GM19452 (cell line): ENCODE data around the gene C1QTNF12.
A peak's percentile ranks its signal among the peaks of the same experiment; 100 is the strongest.

ENCODE experiments used
- ATAC-seq: cut with Tn5 transposase; IDR thresholded peaks from one replicate; pipeline ENCODE4 v1.9.1; 2021; ENCODE audit not compliant: unreplicated experiment

The C1QTNF12 gene

DNA sequence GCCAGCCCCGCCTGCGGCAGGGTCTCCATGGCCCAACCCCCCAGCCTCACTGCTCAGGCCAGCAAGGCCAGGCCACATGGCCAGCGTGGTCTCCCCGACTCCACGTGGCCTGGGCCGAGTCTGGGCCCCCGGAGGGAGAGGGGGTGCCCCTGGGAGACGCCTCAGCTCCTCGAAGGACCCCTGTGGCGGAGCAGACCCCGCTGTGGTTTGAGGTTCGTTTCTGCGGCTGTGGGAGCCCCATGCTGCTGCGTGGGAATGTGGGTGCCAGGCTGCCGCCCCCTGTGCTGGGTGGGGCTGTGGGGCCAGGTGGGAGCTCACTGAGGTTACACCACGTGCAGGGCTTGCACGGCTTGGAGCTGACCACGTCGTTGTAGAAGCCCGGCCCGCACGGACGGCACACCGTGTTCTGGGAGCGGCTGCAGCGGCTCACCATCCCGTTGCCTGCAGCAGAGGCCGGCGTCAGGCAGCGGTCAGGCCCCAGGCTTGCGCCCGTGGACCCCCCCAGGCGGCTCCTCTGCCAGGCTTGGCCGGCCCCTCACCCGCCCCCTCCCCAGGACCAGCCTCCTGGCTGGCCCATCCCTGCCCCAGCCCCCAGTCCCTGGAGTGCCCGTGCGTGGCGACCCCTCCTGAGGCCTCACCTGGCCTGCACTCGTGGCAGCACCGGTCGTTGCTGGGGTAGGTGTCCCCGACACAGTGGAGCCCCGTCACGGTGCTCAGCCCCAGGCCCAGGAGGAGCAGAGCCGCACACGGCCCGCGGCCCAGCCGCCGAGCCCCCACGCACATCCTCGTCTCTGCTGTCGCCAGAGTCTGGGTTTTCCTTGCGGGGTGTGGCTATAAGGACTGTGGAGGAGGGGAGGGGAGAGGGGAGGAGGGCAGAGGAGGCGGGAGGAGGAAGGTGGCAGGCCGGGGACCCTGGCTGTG, 32.9 kb downstream of the C1QTNF12 start, which contains the start of gene TNFRSF4:
TNFRSF4 (minus strand) TSS at position 809 of the 921 bp plus-strand sequence; CDS start at position 783, 26 bp downstream.
- no peak for ATAC-seq

DNA sequence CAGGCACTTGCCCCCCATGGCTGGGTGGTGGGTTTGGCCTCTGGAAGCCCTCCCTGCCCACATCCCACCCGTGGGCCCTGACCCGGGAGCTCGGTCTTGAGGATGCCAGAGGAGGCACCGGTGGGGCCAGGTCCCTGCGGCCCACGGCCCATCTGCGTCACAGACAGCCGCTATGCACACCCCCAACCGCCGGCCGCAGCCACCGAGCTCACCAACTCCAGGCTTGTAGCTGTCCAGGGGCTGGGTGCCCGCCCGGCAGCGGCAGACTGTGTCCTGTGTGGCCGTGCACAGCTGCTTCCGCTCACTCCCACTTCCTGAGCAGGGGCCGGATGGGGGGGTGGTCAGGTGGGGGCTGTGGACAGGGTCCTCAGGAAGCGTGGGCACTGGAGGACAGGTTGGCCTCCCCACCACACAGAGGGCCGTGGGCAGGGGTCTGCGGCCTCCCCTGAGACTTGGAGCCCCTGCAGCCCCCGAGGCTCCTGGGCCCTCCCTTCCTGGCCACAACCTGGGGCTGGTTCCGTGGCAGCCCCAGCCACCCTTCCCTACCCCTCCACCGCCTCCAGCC, 33.7 kb downstream of the C1QTNF12 start:
- ATAC-seq = no peak

DNA sequence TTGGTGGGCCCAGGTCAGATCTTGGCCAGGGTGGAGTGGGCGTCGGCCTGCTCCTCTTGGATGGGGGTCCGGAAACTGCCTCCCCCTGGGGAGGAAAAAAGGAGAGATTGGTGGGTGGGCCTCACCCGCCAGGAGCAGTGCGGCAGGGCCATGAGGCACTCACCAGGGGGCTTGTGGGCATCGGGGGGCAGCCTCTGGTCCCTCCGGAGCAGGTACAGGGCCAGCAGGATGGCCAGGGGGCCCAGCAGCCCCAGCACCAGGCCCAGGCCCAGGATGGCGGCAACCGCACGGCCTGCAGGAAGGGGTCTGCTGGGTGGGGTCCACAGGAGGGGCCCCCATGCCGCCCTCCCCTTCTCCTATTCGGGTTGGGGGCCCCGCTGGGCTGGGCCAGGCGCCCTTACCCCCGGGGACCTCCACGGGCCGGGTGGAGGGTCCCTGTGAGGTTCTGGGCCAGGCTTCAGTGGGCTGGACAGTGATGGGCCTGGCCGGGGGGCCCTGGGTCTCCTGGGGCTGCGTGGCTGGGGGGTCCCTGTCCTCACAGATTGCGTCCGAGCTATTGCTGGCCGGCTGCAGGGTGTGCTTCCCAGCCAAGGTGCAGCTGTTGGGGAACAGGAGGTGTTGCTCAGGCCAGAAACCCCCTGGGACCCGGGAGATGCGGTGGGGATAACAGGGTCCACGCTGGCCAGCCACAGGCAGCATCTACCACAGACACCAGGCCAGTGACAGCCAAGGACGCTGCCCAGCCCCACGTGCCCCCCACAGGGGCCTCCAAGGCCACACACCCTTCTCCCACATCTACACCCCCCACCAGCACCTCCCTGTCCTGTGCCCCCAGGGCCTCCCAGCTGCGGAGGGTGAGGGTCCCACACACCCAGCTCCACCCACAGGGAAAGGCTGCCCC, 34.7 kb downstream of the C1QTNF12 start:
- no peak for ATAC-seq

DNA sequence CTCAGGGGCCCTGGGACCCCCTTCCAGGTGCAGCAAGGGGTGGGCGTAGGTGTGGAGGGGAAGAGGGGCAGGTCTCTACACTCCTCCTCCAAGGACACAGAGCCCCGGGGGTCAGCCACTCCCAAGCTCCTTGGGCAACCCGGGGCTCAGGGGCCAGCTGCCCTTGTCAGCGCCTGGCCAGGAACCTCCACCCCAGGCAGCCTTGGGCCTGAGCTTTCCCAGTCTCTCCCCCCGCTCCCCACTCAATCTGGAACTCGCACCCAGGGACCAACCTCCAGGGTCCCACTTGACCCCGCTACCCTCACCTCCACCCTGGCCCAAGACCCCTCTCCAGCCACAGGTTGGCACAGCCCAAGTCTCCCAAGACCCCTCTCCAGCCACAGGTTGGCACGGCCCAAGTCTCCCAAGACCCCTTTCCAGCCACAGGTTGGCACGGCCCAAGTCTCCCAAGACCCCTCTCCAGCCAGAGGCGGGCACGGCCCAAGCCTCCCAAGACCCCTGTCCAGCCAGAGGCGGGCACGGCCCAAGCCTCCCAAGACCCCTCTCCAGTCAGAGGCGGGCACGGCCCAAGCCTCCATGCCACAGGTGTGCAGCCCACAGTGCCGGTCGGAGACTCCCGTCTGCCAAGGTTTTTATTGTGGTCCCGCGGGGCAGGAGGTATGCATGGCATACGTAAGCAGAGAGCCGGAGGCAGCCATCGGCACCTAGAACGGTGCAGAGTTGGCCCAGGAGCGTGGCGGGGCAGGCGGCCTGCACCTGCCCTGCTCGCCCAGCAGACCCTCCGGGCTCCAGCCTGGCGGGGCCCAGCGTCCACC, 35.6 kb downstream of the C1QTNF12 start:
- ATAC-seq = no peak

DNA sequence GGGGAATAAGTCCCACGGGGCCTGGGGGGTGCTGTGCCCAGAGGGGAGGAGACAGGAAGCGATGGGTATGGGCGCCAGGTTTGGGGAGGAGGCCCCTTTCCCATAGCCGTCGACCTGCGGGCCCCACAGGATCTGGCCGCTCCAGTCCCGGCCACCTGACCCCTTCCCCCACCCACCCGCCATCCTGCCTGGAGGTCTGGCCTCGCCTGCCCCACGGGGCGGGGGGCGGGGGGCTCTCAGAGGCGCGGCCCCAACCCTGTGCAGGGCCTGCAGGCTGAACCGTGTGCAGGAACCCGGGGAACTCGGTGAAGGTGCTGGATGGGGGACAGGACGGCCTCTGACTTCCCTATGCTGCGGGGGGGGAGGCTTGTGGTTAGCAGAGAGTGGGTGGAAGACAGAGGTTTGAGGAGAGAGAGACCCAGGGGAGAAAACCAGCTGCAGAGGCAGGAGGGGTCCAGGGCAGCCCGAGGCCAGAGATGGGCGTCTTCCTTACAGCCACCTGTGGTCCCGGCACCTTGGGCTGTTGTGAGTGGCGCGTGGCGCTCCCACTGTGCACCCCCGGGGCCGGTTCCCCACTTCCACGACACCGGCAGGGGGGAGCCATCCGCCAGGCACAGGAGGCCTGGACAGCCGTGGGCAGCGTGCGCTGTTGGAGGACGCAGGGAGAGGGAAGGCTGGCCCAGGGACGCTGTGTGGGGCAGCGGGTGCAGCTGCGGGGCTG, 37.6 kb downstream of the C1QTNF12 start:
- ATAC-seq = no peak

DNA sequence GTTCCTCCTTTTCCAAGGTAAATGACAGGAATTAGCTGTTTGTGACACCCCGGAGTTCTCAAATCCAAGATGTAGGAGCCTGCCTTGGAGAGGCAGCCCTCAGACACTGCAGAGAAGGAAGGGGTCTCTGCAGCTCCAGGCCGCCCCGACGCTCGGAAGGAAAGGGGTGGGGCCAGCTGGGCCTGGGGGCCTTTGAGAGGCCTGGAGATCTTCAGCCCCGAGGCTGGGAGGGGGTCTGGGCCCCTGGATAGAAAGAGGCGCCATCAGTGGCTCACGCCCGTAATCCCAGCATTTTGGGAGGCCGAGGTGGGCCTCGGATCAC, 39.0 kb downstream of the C1QTNF12 start:
- ATAC-seq = no peak

DNA sequence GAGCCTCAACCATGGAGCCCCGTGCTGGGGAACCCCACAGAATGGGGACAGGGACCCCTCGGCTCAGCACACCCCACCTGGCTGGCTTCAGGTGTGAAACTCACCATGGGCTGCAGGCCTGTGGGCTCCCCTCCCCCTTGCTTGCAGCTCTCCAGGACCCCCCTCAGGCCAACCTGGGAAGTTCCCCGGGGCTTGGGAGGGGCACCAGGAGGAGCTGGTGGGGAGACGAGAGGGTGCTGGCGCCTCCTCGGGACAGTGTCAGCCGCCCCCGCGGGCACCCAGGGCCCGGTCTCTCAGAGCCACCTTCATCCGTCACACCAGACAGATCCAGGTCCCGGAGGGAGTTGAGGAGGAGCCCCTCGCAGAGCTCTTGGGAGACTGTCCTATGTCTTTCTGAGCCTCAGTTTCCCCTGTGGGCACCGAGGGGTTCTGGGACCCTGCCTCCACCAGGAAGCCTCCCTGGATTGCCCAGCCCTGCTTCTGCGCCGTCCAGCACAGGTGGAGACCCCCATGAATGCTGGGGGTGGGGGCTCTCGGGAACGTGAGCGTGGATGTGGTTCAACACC, 39.5 kb downstream of the C1QTNF12 start:
- no peak for ATAC-seq

DNA sequence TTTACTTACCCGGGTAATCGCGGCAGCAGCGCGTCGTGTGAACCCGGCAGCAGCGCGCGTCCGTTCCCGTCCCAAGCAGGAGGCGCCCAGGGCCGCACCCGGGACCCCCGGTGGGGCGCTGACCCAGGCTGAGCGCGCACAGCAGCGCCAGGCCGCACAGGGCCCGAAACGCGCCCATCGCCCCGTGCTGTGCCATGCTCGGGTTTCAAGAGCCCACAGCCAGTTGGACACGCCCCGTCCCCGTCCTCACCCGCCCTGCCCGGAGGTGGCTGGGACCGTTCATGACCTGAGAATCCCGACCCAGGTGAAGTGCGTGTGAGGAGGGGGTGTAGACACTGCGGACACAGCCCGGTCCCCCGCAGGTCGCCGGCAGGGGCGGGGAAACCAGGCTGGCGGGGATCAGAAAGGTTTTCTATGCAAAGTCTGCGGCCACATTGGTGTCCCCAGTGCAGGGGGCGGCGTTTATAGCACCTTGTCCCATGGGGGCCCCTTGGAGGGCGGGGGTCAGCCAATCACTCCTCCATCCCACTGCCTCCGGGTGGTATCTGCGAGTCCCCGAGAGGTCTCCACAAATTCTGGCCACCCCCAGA, 40.1 kb downstream of the C1QTNF12 start, which contains the start of gene TNFRSF18:
TNFRSF18 (minus strand) TSS at position 217 of the 590 bp plus-strand sequence; CDS start at position 196, 21 bp downstream.
- no peak for ATAC-seq

DNA sequence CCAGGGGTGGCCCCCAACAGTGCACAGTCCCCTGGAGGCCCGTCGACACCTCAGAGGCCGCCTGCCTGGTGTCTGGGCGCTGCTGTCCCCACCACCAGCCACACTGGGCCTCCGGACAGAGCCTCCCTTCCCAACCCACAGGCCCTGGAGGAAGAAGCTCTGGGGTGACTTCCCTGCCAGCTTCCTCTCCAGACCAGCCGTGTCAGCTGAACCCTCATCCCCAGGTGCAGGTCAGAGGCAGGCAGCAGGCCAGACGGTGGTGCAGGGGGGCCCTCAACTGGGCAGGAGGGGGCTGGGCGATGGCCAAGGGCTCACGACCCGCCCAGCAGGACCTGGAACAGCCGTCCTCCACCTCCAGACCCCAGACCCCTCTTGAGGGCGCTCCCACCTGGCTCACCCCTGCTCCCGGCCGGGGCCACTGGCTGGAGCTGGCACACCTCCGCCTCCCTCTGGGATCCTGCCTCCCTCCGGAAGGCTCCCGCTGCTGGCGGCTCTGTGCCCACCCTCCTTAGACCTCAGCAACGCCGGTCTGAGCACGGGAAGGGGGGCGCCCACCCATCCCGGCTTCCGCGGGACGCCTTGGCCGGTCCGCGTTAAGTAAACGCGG, 40.6 kb downstream of the C1QTNF12 start:
- ATAC-seq = no peak

DNA sequence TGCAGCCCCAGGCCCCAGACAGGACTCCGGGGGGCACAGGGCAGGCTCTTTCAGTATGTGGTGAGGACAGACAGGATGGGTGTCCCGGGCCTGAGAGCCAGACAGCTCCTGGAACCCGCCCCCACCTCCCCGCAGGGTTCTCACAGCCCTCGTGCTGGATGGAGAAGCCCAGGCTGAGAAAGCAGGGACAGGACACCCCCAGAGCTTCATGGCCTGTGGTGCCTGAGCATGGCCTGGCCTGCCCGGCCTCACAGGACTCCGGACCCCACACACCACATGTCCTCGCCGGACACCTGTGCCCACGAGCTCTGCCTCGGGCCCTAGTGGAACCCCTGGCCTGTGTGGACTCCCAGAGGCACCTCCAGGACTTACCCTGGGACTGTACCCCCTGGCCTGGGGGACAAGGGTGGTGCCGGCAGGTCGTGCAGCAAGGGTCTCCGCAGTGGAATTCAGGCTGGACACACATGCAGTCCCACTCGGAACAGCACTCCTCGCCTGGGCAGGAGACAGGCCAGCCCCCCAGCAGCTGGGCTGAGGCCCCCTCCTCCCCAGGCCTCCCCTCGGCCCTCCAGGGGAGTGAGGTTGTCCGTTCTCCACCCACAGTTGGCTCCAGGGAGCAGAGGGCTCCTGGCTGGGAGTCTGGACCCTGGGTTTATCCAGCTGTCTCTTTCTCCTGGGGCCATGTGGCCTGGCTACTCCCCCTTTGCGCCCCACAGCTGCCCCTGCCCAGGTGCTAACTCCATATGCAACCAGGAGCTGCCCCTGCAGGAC, 41.3 kb downstream of the C1QTNF12 start:
- no peak for ATAC-seq

DNA sequence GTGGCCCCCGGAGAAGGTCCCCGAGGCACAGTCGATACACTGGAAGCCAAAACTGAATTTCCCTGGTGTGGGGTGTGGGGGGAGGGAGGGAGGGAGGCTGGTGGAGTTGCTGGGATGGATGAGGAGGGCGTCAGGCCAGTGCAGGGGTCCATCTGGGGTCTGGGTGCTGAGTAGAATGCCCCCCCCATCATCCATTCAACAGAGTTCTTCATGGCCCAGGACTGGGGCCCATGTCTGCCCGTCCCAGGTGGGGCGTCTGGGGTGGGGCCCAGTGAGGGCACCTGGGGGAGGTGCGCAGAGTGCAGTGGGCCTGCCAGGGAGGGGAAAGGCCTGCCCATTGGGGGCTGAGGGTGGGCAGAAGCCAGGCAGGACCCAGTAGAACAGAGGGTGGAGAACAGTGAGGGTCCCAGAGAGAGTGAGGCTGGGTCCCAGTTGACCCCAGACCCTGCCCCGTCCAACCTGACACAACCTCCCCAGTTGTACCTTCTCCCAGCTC, 42.0 kb downstream of the C1QTNF12 start:
- no peak for ATAC-seq

DNA sequence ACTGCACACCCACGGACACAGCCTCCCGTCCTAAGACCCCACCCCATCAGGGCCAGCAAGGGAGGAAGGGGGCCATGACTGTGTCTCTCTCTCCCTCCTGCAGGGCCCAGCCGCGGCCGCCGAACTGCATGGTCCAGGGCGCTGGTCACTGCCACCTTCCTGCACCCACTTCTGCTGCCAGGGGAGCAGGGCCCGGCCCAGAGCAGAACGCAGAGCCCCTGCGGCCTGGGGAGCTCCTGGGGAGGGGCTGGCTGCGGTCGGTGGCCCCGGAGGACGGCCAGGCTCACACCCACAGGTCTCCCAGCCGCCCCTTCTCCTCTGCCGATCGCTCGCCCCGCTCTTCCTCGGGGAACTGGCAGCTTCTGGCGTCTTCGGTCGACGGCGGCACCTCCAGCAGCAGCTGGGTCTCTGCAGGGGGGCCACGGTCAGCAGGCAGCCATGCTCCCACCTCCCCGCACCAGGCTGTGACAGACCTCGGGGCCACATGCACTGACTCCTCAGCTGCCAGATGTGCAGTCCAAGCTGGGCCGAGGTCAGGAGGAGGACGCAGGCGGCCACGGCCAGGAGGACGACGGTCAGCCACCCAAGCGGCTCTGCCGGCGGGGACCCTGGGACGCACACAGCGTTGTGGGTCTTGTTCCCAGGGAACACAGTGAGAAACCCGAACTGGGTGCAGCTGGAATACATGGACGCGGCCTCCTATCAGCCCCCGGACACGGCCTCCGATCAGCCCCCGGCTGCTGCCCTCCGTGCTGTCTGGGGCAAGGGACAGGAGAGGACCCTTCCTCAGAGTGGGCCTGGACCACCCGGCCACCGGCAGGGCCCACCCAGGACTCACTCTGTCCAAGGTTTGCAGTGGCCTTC, 42.7 kb downstream of the C1QTNF12 start:
- ATAC-seq = no peak

DNA sequence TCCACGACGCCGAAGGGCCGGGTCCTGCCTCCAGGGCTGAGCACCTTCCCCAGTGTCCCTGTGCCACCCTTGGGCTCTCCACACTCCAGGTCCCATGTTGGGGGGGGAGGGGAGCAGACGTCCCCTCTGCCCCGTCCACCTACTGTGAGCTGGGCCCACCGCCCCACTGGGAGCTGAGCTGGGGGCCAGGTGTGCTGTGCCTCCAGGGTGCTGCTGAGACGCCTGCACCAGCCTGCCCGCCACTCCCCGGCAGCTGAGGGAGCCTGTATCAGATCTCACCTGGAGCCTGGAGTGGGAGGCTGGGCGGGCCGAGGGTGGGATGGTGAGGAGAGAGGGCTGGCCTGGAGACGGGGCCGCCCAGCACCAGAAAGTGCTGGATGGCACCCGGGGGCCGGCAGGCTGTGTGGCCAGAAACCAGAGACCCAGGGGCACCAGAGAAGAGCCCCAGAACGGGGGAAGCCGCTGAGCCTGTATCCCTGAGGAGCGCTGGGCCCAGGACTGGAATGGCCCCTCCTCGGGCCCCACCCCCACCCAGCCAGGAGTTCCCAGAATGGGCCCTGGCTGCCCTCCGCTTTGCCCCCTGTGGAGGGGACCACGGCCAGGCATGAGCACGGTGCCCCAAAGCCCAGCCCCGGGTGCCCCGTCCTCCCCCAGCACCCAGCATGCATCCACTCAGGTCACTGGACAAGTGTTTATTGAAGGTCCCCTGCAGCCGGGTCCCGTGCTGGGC, 43.5 kb downstream of the C1QTNF12 start:
- no peak for ATAC-seq

DNA sequence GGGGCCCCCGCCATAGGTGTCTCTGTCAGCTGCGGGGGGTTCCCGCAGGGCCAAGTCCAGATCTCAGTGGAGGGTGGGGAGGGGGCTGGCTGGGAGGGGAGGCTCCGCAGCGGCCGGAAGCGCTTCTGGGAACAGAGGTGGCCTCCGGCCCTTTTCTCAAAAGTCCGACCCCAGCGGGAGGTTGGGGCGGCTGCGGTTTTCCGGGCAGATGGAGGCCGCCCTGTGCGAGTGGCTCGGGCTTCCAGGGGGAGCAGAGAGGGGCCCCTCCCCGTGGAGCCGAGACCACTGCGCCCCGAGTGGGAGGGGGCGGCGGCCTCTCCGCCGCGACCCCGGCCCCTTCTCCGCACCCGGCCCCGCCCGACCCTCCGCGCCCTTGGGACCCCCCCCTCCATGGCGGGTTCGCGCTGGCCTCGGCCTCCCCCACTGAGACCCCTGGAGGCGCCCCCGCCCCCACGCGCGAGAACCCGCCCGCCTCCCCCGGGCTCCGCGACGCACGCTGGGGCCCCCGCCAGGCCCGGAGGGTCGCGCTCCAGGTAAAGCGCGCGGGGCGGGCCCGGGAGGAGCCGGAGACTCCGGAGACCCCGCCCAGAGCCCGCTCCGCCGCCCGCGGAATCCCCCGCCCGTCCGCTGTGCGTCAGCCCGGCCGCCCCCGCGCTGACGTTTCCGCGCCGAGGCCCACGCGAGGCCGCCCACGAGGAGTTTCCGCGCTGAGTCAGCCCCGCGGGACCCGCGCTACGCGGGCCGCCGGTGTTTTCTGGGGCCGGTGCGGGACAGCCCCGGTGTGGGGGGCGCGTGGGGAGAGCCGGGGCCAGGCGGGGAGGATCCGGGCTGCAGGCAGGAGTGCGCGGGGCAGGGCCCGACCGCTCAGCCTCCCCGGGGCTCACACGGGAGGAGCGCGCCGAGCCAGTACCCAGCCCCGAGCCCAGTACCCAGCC, 45.4 kb downstream of the C1QTNF12 start:
- peak; percentile 49 for ATAC-seq
